PFSK-1 (cell line): ENCODE data around the gene MFN2.

ENCODE experiments used
- FOXP2 ChIP-seq: optimal IDR thresholded peaks from 2 replicates; pipeline ENCODE3; 2011; ENCODE audit warnings: borderline replicate concordance, control low read depth, inconsistent platforms; ENCODE audit not compliant: insufficient read depth; ENCODE audit errors: extremely low read length, extremely low read depth
- POLR2AphosphoS5 ChIP-seq: IDR thresholded peaks from 2 replicates; pipeline ENCODE4 v1.6.1; 2012; ENCODE audit warnings: low read depth, mild to moderate bottlenecking, control low read depth, low read length, moderate library complexity
- REST ChIP-seq, 2 experiments: IDR thresholded peaks; 2 replicates each; pipeline versions ENCODE4 v1.6.1 to v1.8.0; 2011 to 2012; ENCODE audit warnings: low read depth in 2 of 2, low read length in 2 of 2, control low read depth in 1 of 2, inconsistent platforms in 1 of 2, mild to moderate bottlenecking in 1 of 2, moderate library complexity in 1 of 2; ENCODE audit not compliant: insufficient read depth in 1 of 2
- SIN3A ChIP-seq: IDR thresholded peaks from 2 replicates; pipeline ENCODE4 v1.6.1; 2012; ENCODE audit warnings: mild to moderate bottlenecking, low read length, moderate library complexity, borderline replicate concordance; ENCODE audit not compliant: insufficient read depth
- TAF1 ChIP-seq: IDR thresholded peaks from 2 replicates; pipeline ENCODE4 v1.6.1; 2012; ENCODE audit warnings: low read length, control low read depth, borderline replicate concordance; ENCODE audit not compliant: insufficient read depth

Gene MFN2

GRCh38 chr1:11985851-11986250 is 5.6 kb downstream of the MFN2 start:
- no peak for TF ChIP-seq TAF1
- no peak for TF ChIP-seq FOXP2
- no peak for TF ChIP-seq POLR2AphosphoS5
- TF ChIP-seq REST (IDR thresholded peaks at IDR 0.05; ENCODE audit: insufficient read depth in 1 of 2, low read depth in 2 of 2, low read length in 2 of 2), result no peak
- TF ChIP-seq SIN3A, result no peak

DNA sequence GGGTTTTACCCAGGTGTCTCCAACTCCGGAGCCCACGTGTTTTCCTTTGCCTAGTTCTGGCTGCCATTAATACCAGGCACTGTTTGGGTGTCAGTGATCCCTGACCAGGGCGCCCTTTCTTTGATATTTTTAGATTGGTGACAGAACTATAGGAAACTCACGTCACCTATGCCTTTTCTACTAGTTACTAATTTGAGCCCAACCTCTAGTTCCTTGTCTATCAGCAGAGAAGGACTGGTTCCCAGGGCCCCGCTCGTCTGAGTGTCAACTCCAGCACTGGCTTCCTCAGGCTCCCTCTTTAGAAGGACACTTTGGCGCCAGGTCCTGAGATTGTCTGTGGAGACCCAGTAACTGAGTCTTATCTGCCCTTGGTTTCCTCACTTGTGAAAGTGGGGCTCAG is 9.4 kb downstream of the MFN2 start:
- TF ChIP-seq POLR2AphosphoS5 (no peak), FOXP2 (no peak), SIN3A (no peak), TAF1 (no peak), REST (IDR thresholded peaks at IDR 0.05; ENCODE audit: insufficient read depth in 1 of 2, low read depth in 2 of 2, low read length in 2 of 2) (no peak)

DNA sequence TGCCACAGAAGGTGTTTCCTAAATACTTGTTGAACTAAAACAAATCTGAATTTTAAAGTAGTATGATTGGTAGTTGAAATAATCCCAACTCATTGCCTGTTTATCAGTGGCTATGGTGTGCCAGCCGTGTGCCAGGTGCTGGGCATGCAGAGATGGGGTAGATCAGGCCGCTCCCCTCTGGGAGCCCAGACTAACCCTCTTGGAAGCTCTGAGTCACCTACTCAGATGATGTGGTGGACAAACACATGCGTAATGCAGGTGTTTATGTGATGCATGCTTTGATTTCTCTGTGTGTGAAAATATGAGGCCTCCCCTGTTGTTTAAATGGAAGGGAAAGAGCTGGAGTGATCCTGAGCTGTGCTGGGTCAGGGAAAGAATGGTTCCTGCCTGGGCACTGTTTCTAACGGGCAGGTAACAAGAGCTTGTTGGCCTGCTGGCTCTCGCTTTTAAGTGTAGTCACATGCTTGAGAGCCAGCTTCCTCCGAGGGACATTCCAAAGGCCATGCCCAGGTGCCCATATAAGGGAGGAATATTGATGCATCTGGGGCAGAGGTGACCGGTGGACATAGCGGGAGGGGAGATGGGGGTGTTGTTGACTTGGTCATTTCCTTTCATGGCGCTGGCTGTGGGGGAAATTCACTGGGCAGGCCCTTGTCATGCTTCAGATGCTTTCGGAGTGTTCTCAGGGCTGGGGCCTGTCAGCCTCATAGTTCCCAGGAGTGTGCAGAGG is 10.2 kb downstream of the MFN2 start:
- TF ChIP-seq POLR2AphosphoS5, result no peak
- no peak for TF ChIP-seq SIN3A
- TF ChIP-seq FOXP2, result no peak
- no peak for TF ChIP-seq TAF1
- no peak for TF ChIP-seq REST (IDR thresholded peaks at IDR 0.05; ENCODE audit: insufficient read depth in 1 of 2, low read depth in 2 of 2, low read length in 2 of 2)

GRCh38 chr1:11991969-11992676 is 11.9 kb downstream of the MFN2 start:
- TF ChIP-seq TAF1 (no peak), FOXP2 (no peak), REST (IDR thresholded peaks at IDR 0.05; ENCODE audit: insufficient read depth in 1 of 2, low read depth in 2 of 2, low read length in 2 of 2) (no peak), POLR2AphosphoS5 (no peak), SIN3A (no peak)
